ENCODE results near the gene CACNB2. TPM values are rescaled to one million over a fixed set of nuclear protein-coding genes. Genes with fewer than 3 reads are reported as not detected.
"Not testable (repeated sequence)": the region's sequence is repeated elsewhere in the genome, so short reads cannot be mapped to it uniquely, and the experiment has no call there.

The CACNB2 gene
- total RNA-seq, 1 donor from 2014 or later = 0.43 TPM

GRCh38 chr10:18162021-18162627 is 21.9 kb downstream of the CACNB2 start:
- Mint-ChIP-seq H3K36me3 (ENCODE audit: unreplicated experiment) (no peaks in the 10 kb centered on the region), H3K27ac (ENCODE audit: unreplicated experiment) (no peak overlapping the region), H3K4me3 (ENCODE audit: unreplicated experiment) (no peak overlapping the region), H3K4me1 (ENCODE audit: unreplicated experiment) (no peaks in the 10 kb centered on the region), H3K27me3 (ENCODE audit: unreplicated experiment) (peaks cover 24% of the 10 kb centered on the region), H3K9me3 (ENCODE audit: unreplicated experiment) (no peaks in the 10 kb centered on the region)
- no peak for DNase-seq (ENCODE audit: extremely low spot score, unreplicated experiment)
- no peak for TF ChIP-seq CTCF (IDR thresholded peaks at IDR 0.05)

DNA sequence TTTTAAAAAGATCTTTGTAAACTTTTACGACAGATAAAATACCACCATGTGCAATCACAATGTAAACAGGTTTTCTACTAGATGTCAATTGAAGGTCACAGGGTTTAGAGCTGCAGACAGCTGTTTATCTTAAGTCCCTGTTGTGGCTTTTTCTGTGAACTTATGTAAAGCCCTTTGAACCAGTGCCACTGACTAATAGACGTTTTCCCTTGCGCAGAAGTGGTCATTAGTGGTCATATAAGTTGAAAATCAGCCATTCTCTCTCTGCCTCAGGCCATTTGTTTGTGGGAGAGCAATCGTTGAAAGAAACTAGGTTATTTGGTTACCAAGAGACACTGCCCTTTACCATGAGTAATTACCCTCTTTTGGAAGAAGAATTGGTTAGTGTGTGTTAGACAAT is 23.9 kb downstream of the CACNB2 start:
- Mint-ChIP-seq H3K4me1 (ENCODE audit: unreplicated experiment) (no peaks in the 10 kb centered on the region), H3K27me3 (ENCODE audit: unreplicated experiment) (peaks cover 22% of the 10 kb centered on the region), H3K36me3 (ENCODE audit: unreplicated experiment) (no peaks in the 10 kb centered on the region), H3K9me3 (ENCODE audit: unreplicated experiment) (no peaks in the 10 kb centered on the region), H3K27ac (ENCODE audit: unreplicated experiment) (no peak overlapping the region), H3K4me3 (ENCODE audit: unreplicated experiment) (no peak overlapping the region)
- TF ChIP-seq CTCF (IDR thresholded peaks at IDR 0.05) = no peak
- DNase-seq (ENCODE audit: extremely low spot score, unreplicated experiment) = no peak

- Mint-ChIP-seq H3K27me3 (ENCODE audit: unreplicated experiment) (peaks cover 21% of the 10 kb centered on the region), H3K9me3 (ENCODE audit: unreplicated experiment) (no peaks in the 10 kb centered on the region)
- no peak for DNase-seq (ENCODE audit: extremely low spot score, unreplicated experiment)
These were observed 24.6 kb downstream of the CACNB2 start for GRCh38 chr10:18164748-18165361.

GRCh38 chr10:18178854-18179483 is 38.7 kb downstream of the CACNB2 start:
- DNase-seq (ENCODE audit: extremely low spot score, unreplicated experiment) = no peak
- Mint-ChIP-seq H3K4me3 (ENCODE audit: unreplicated experiment) (no peak overlapping the region), H3K27me3 (ENCODE audit: unreplicated experiment) (peaks cover 19% of the 10 kb centered on the region), H3K36me3 (ENCODE audit: unreplicated experiment) (no peaks in the 10 kb centered on the region), H3K4me1 (ENCODE audit: unreplicated experiment) (no peaks in the 10 kb centered on the region), H3K27ac (ENCODE audit: unreplicated experiment) (no peak overlapping the region), H3K9me3 (ENCODE audit: unreplicated experiment) (no peaks in the 10 kb centered on the region)
- no peak for TF ChIP-seq CTCF (IDR thresholded peaks at IDR 0.05)

More at GRCh38 chr10:18164748-18165361, 24.6 kb downstream of the CACNB2 start:
- Mint-ChIP-seq H3K27ac (ENCODE audit: unreplicated experiment) (no peak overlapping the region), H3K4me3 (ENCODE audit: unreplicated experiment) (no peak overlapping the region), H3K36me3 (ENCODE audit: unreplicated experiment) (no peaks in the 10 kb centered on the region), H3K4me1 (ENCODE audit: unreplicated experiment) (no peaks in the 10 kb centered on the region)
- no peak for TF ChIP-seq CTCF (IDR thresholded peaks at IDR 0.05)

DNA sequence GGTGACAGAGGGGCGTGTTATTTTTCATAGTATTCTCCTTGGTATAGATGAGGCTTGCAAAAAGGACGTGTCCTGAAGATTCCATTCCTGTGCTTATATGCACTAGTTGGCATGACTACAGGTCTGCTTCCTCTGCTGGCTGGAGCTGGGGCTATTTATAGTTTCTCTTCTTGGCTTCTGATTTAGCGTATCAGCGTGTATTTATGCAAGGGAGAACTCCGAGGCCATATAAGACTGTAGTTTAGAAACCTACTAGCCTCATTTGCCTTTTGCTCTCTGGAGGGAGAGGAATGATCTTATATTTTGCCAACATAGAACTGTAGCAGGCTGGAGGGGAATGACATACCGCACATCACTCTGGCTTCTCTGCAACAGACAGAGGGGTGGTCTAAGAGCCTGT is 39.7 kb downstream of the CACNB2 start:
- H3K36me3 Mint-ChIP-seq (ENCODE audit: unreplicated experiment) = no peaks in the 10 kb centered on the region
- no peak overlapping the region for H3K4me3 Mint-ChIP-seq (ENCODE audit: unreplicated experiment)
- DNase-seq (ENCODE audit: extremely low spot score, unreplicated experiment) = no peak
- no peaks in the 10 kb centered on the region for H3K4me1 Mint-ChIP-seq (ENCODE audit: unreplicated experiment)
- TF ChIP-seq CTCF (IDR thresholded peaks at IDR 0.05) = no peak
- H3K9me3 Mint-ChIP-seq (ENCODE audit: unreplicated experiment) = no peaks in the 10 kb centered on the region
- H3K27me3 Mint-ChIP-seq (ENCODE audit: unreplicated experiment) = peaks cover 17% of the 10 kb centered on the region
- H3K27ac Mint-ChIP-seq (ENCODE audit: unreplicated experiment) = no peak overlapping the region

- not testable (repeated sequence) for H3K4me3 Mint-ChIP-seq (ENCODE audit: unreplicated experiment); H3K36me3 Mint-ChIP-seq (ENCODE audit: unreplicated experiment); H3K9me3 Mint-ChIP-seq (ENCODE audit: unreplicated experiment); H3K27ac Mint-ChIP-seq (ENCODE audit: unreplicated experiment); H3K4me1 Mint-ChIP-seq (ENCODE audit: unreplicated experiment); DNase-seq (ENCODE audit: extremely low spot score, unreplicated experiment)
- H3K27me3 Mint-ChIP-seq (ENCODE audit: unreplicated experiment) = peaks cover 12% of the 10 kb centered on the region
These were observed 41.2 kb downstream of the CACNB2 start for GRCh38 chr10:18181382-18181781.
